AML-193 (cell line): ENCODE results near the gene ASAP3.
"Not testable (repeated sequence)": the region's sequence is repeated elsewhere in the genome, so short reads cannot be mapped to it uniquely, and the experiment has no call there.

Experiments used
- DNase-seq, 2 experiments: peaks; one replicate each; lab custom pipeline; 2025; lab: John Stamatoyannopoulos, UW

Gene ASAP3

GRCh38 chr1:23395154-23395724 is 88.7 kb downstream of the ASAP3 start:
- DNase-seq, result no peak

GRCh38 chr1:23394684-23395083 is 89.3 kb downstream of the ASAP3 start:
- no peak for DNase-seq

GRCh38 chr1:23394181-23394580 is 89.8 kb downstream of the ASAP3 start:
- DNase-seq, result no peak

- DNase-seq, result no peak
Observed at GRCh38 chr1:23393706-23394105, 90.3 kb downstream of the ASAP3 start.

- no peak for DNase-seq
Observed at GRCh38 chr1:23392125-23392855, 91.7 kb downstream of the ASAP3 start.

- DNase-seq, result no peak
Observed at GRCh38 chr1:23389837-23390321, 94.1 kb downstream of the ASAP3 start.

GRCh38 chr1:23387494-23387893 is 96.5 kb downstream of the ASAP3 start:
- no peak for DNase-seq

- DNase-seq, result no peak
Observed at GRCh38 chr1:23385119-23385621, 98.8 kb downstream of the ASAP3 start.

GRCh38 chr1:23384312-23385058 is 99.5 kb downstream of the ASAP3 start:
- DNase-seq, result no peak

GRCh38 chr1:23383577-23384311 is 100.2 kb downstream of the ASAP3 start:
- no peak for DNase-seq

GRCh38 chr1:23381233-23381885 is 102.6 kb downstream of the ASAP3 start:
- no peak for DNase-seq

- DNase-seq, result no peak
Observed at GRCh38 chr1:23380719-23381118, 103.3 kb downstream of the ASAP3 start.

- DNase-seq, result not testable (repeated sequence)
Observed at GRCh38 chr1:23380236-23380635, 103.7 kb downstream of the ASAP3 start.
